Neural progenitor cell (in vitro differentiated cells): Measurements from ENCODE around the gene SLC19A1.

ENCODE experiments used
- EZH2phosphoT487 ChIP-seq: fragments of 200-600 bp; sonication (generic); IDR thresholded peaks from 2 replicates; pipeline ENCODE4 v1.6.1; 2017; ENCODE audit warnings: antibody characterized with exemption
- TF ChIP-seq, protein P1 (sequence below): fragments of 200-600 bp; sonication (generic); IDR thresholded peaks from 2 replicates; pipeline ENCODE4 v1.5.1; 2017; ENCODE audit warnings: antibody characterized with exemption, mild to moderate bottlenecking

DNA sequence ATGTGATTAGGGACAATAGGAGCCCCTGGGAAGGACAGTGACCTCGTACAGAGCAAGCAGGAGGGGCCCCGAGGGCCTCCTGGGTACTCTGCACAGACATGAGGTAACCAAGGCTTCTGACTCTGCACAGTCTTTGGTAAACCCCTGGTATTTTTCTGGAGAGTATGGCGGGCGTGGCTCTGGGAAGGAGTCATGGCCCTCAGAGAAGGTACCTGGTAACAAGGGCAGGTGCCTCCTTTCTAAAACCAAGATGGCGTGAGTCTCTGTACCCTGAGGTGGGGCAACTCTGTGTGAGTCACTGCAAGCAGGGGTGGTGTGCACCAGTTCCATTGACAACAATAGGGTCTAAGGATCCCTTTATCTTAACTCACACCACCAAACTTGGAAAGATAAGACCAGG is 39.9 kb upstream of the SLC19A1 start:
- TF ChIP-seq EZH2phosphoT487, result no peak
- TF ChIP-seq, protein P1, sequence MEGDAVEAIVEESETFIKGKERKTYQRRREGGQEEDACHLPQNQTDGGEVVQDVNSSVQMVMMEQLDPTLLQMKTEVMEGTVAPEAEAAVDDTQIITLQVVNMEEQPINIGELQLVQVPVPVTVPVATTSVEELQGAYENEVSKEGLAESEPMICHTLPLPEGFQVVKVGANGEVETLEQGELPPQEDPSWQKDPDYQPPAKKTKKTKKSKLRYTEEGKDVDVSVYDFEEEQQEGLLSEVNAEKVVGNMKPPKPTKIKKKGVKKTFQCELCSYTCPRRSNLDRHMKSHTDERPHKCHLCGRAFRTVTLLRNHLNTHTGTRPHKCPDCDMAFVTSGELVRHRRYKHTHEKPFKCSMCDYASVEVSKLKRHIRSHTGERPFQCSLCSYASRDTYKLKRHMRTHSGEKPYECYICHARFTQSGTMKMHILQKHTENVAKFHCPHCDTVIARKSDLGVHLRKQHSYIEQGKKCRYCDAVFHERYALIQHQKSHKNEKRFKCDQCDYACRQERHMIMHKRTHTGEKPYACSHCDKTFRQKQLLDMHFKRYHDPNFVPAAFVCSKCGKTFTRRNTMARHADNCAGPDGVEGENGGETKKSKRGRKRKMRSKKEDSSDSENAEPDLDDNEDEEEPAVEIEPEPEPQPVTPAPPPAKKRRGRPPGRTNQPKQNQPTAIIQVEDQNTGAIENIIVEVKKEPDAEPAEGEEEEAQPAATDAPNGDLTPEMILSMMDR, result no peak
